ENCODE data around the gene RRP8.

RRP8 gene

DNA sequence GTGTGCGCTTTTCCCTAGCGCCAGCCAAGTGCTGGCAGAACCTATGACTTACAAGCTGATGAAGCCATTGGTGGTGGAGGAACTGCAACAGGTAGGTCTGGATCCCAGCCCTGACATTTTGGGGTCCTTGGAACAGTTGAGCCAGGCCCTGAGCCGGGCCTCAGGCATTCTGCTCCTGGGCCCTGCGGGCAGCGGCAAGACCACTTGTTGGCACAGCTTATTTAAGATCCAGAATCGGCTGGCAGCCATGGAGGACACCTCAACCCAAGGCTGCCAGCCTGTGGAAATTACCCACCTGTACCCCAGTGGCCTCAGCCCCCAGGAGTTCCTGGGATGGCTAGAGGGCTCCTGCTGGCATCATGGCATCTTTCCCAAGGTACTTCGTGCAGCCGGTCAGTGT is 56.7 kb downstream of the RRP8 start:
- DNase-seq = no peak

- DNase-seq = peak in 15 of 51 donors; percentile 14 to 48 (median 36)
Measured at GRCh38 chr11:6545917-6546605, 57.4 kb downstream of the RRP8 start.
